ENCODE results near the gene IGF1.

IGF1 gene
- 0 to 0.29 (median 0.06) reads per million in 9 experiments for total RNA-seq

GRCh38 chr12:102480406-102480805, at the start of gene IGF1:
Gene IGF1 (minus strand): TSS chr12:102480563. CDS start chr12:102480381, 182 bp downstream.
- H3K4me3 Mint-ChIP-seq: no peak within 1 kb of the TSS
- no peak for ATAC-seq (replicated peaks)
- H3K27ac Mint-ChIP-seq: no peak within 1 kb of the TSS
- H3K27me3 Mint-ChIP-seq: peaks cover 3 to 6% of the 10 kb centered on the region in 2 donors
- DNase-seq: no peak
- H3K4me1 Mint-ChIP-seq (ENCODE audit: low read depth in 2 of 2): peaks cover 6 to 10% of the 10 kb centered on the region in 2 donors
- no peaks in the 10 kb centered on the region for H3K36me3 Mint-ChIP-seq (ENCODE audit: insufficient read depth)
- H3K9me3 Mint-ChIP-seq: no peaks in the 10 kb centered on the region

- H3K27ac Mint-ChIP-seq: no peak overlapping the region
- H3K27me3 Mint-ChIP-seq: peaks cover 12% of the 10 kb centered on the region in 2 donors
- no peaks in the 10 kb centered on the region for H3K36me3 Mint-ChIP-seq (ENCODE audit: insufficient read depth)
- ATAC-seq (replicated peaks) (no peak), DNase-seq (no peak)
- H3K4me1 Mint-ChIP-seq (ENCODE audit: low read depth in 2 of 2): no peaks in the 10 kb centered on the region
- H3K9me3 Mint-ChIP-seq: no peaks in the 10 kb centered on the region
- no peak overlapping the region for H3K4me3 Mint-ChIP-seq
Measured at GRCh38 chr12:102528111-102528510, 47.7 kb upstream of the IGF1 start.

DNA sequence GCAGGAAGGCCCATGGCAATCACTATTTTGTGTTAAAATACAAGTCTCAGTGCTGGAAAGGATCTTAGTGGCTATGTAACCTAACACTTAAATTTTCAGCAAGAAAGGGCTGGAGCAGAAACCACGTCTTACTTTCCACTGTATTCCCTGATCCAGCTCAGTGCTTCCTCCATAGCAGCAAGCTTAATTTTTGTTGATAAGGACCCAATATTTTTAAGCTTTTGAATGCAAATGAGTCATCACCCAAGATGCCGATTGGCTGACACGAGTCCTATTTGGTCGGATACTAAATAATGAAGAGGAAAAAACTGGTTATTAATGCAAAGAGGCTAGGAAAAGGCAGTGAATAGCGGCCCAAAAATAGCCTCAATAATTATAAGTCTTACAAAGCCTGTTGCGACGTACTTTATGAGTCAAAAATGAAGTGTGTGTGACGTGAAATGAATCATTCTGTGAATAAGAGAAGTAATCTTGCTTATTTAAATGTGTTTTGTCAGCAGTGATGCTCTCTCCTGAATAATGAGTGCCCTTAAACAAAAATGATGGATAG, 46.9 kb upstream of the IGF1 start:
- peaks cover 19 to 20% of the 10 kb centered on the region in 2 donors for H3K27me3 Mint-ChIP-seq
- no peak overlapping the region for H3K27ac Mint-ChIP-seq
- no peaks in the 10 kb centered on the region for H3K9me3 Mint-ChIP-seq
- ATAC-seq (replicated peaks): no peak
- H3K36me3 Mint-ChIP-seq (ENCODE audit: insufficient read depth): no peaks in the 10 kb centered on the region
- no peaks in the 10 kb centered on the region for H3K4me1 Mint-ChIP-seq (ENCODE audit: low read depth in 2 of 2)
- no peak overlapping the region for H3K4me3 Mint-ChIP-seq
- no peak for DNase-seq

- peaks cover 19 to 20% of the 10 kb centered on the region in 2 donors for H3K27me3 Mint-ChIP-seq
- H3K4me1 Mint-ChIP-seq (ENCODE audit: low read depth in 2 of 2): no peaks in the 10 kb centered on the region
- ATAC-seq (replicated peaks): no peak
- no peaks in the 10 kb centered on the region for H3K9me3 Mint-ChIP-seq
- H3K27ac Mint-ChIP-seq: no peak overlapping the region
- DNase-seq: no peak
- no peak overlapping the region for H3K4me3 Mint-ChIP-seq
- H3K36me3 Mint-ChIP-seq (ENCODE audit: insufficient read depth): no peaks in the 10 kb centered on the region
Measured at GRCh38 chr12:102526656-102527055, 46.3 kb upstream of the IGF1 start.

GRCh38 chr12:102522768-102523167, 42.4 kb upstream of the IGF1 start:
- H3K4me3 Mint-ChIP-seq: no peak overlapping the region
- H3K9me3 Mint-ChIP-seq: peaks cover 0 to 1% of the 10 kb centered on the region in 2 donors
- H3K27ac Mint-ChIP-seq: no peak overlapping the region
- peaks cover 9 to 31% of the 10 kb centered on the region in 2 donors for H3K27me3 Mint-ChIP-seq
- ATAC-seq (replicated peaks) (no peak), DNase-seq (no peak)
- no peaks in the 10 kb centered on the region for H3K36me3 Mint-ChIP-seq (ENCODE audit: insufficient read depth)
- no peaks in the 10 kb centered on the region for H3K4me1 Mint-ChIP-seq (ENCODE audit: low read depth in 2 of 2)

GRCh38 chr12:102521662-102522277, 41.4 kb upstream of the IGF1 start:
- Mint-ChIP-seq H3K4me1 (ENCODE audit: low read depth in 2 of 2) (no peaks in the 10 kb centered on the region), H3K4me3 (no peak overlapping the region), H3K27me3 (peaks cover 9 to 31% of the 10 kb centered on the region in 2 donors), H3K27ac (no peak overlapping the region), H3K36me3 (ENCODE audit: insufficient read depth) (no peaks in the 10 kb centered on the region), H3K9me3 (peaks cover 0 to 1% of the 10 kb centered on the region in 2 donors)
- DNase-seq (no peak), ATAC-seq (replicated peaks) (no peak)

- H3K4me3 Mint-ChIP-seq: no peak overlapping the region
- no peak for DNase-seq
Measured at GRCh38 chr12:102518871-102519270, 38.5 kb upstream of the IGF1 start.

GRCh38 chr12:102514696-102515095, 34.3 kb upstream of the IGF1 start:
- no peak overlapping the region for H3K27ac Mint-ChIP-seq
- no peak for DNase-seq
- no peaks in the 10 kb centered on the region for H3K36me3 Mint-ChIP-seq (ENCODE audit: insufficient read depth)
- H3K27me3 Mint-ChIP-seq: peaks cover 19% of the 10 kb centered on the region in 2 donors
- H3K4me1 Mint-ChIP-seq (ENCODE audit: low read depth in 2 of 2): no peaks in the 10 kb centered on the region
- H3K9me3 Mint-ChIP-seq: no peaks in the 10 kb centered on the region
- ATAC-seq (replicated peaks): no peak
- H3K4me3 Mint-ChIP-seq: no peak overlapping the region

More at GRCh38 chr12:102518871-102519270, 38.5 kb upstream of the IGF1 start:
- H3K27ac Mint-ChIP-seq: no peak overlapping the region
- peaks cover 0 to 1% of the 10 kb centered on the region in 2 donors for H3K9me3 Mint-ChIP-seq
- ATAC-seq (replicated peaks): no peak
- no peaks in the 10 kb centered on the region for H3K36me3 Mint-ChIP-seq (ENCODE audit: insufficient read depth)
- H3K4me1 Mint-ChIP-seq (ENCODE audit: low read depth in 2 of 2): no peaks in the 10 kb centered on the region
- H3K27me3 Mint-ChIP-seq: peaks cover 26 to 44% of the 10 kb centered on the region in 2 donors

- Mint-ChIP-seq H3K27me3 (peaks cover 15 to 19% of the 10 kb centered on the region in 2 donors), H3K9me3 (no peaks in the 10 kb centered on the region), H3K36me3 (ENCODE audit: insufficient read depth) (no peaks in the 10 kb centered on the region), H3K4me3 (no peak overlapping the region), H3K27ac (no peak overlapping the region), H3K4me1 (ENCODE audit: low read depth in 2 of 2) (no peaks in the 10 kb centered on the region)
- DNase-seq (no peak), ATAC-seq (replicated peaks) (no peak)
Measured at GRCh38 chr12:102513739-102514138, 33.4 kb upstream of the IGF1 start.

- H3K27ac Mint-ChIP-seq: no peak overlapping the region
- peaks cover 14 to 19% of the 10 kb centered on the region in 2 donors for H3K27me3 Mint-ChIP-seq
- H3K36me3 Mint-ChIP-seq (ENCODE audit: insufficient read depth): no peaks in the 10 kb centered on the region
- H3K4me1 Mint-ChIP-seq (ENCODE audit: low read depth in 2 of 2): no peaks in the 10 kb centered on the region
- DNase-seq: no peak
- no peak overlapping the region for H3K4me3 Mint-ChIP-seq
- no peaks in the 10 kb centered on the region for H3K9me3 Mint-ChIP-seq
- ATAC-seq (replicated peaks): no peak
Measured at GRCh38 chr12:102513272-102513671, 32.9 kb upstream of the IGF1 start.

- DNase-seq (no peak), ATAC-seq (replicated peaks) (no peak)
- Mint-ChIP-seq H3K36me3 (ENCODE audit: insufficient read depth) (no peaks in the 10 kb centered on the region), H3K27me3 (peaks cover 14 to 19% of the 10 kb centered on the region in 2 donors), H3K4me1 (ENCODE audit: low read depth in 2 of 2) (no peaks in the 10 kb centered on the region), H3K4me3 (no peak overlapping the region), H3K27ac (no peak overlapping the region), H3K9me3 (no peaks in the 10 kb centered on the region)
Measured at GRCh38 chr12:102512523-102512922, 32.2 kb upstream of the IGF1 start.

DNA sequence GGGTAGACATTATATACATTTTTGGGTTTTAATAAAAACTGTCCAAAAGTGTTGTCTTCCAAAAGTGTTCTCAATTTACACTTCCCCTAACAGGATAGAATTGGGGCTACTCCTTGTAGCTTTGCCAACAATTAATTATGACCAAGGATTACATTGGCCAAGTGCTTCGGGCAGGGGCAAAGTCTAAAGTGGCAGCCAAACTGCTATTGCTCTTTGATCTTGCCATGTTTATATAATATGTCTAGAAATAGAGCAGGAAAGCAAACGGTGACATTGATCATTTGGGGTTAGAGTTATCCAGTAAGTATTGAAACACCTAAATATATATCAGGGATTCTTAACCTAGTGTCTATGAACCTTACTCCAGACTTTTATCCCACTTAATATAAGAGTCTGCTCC, 31.2 kb upstream of the IGF1 start:
- ATAC-seq (replicated peaks): no peak
- no peaks in the 10 kb centered on the region for H3K4me1 Mint-ChIP-seq (ENCODE audit: low read depth in 2 of 2)
- H3K9me3 Mint-ChIP-seq: no peaks in the 10 kb centered on the region
- DNase-seq: no peak
- no peak overlapping the region for H3K4me3 Mint-ChIP-seq
- H3K27me3 Mint-ChIP-seq: peaks cover 12 to 19% of the 10 kb centered on the region in 2 donors
- no peaks in the 10 kb centered on the region for H3K36me3 Mint-ChIP-seq (ENCODE audit: insufficient read depth)
- no peak overlapping the region for H3K27ac Mint-ChIP-seq

DNA sequence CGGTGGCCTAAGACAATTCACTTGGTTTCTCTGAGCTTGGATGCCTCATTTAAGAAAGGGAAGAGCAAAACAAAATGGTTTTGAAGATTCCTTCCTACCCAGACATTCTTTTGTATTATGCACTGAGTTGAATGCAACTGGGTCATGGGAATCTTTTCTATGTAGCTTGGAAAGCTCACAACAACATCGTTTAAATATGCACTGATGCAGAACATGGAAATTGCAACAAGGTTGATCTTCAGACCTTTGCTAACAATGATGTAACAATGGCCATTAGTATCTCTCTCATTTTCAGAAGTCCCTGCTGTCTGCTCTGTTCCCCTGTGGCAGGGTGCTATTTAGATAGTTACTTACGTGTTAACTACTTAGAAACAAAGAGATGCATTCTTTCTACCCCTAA, 30.1 kb upstream of the IGF1 start:
- ATAC-seq (replicated peaks) (no peak), DNase-seq (no peak)
- Mint-ChIP-seq H3K27me3 (peaks cover 4 to 15% of the 10 kb centered on the region in 2 donors), H3K36me3 (ENCODE audit: insufficient read depth) (no peaks in the 10 kb centered on the region), H3K4me3 (no peak overlapping the region), H3K4me1 (ENCODE audit: low read depth in 2 of 2) (no peaks in the 10 kb centered on the region), H3K9me3 (no peaks in the 10 kb centered on the region), H3K27ac (no peak overlapping the region)

- Mint-ChIP-seq H3K27me3 (peaks cover 0 to 11% of the 10 kb centered on the region in 2 donors), H3K36me3 (ENCODE audit: insufficient read depth) (no peaks in the 10 kb centered on the region), H3K4me3 (no peak overlapping the region), H3K4me1 (ENCODE audit: low read depth in 2 of 2) (no peaks in the 10 kb centered on the region), H3K9me3 (no peaks in the 10 kb centered on the region), H3K27ac (no peak overlapping the region)
- ATAC-seq (replicated peaks): no peak
- no peak for DNase-seq
Measured at GRCh38 chr12:102510031-102510430, 29.7 kb upstream of the IGF1 start.
